ENCODE results near the gene NLRP7.
A peak's percentile ranks its signal among the peaks of the same experiment; 100 is the strongest.
"Not testable (repeated sequence)": the region's sequence is repeated elsewhere in the genome, so short reads cannot be mapped to it uniquely, and the experiment has no call there.

Gene NLRP7

DNA sequence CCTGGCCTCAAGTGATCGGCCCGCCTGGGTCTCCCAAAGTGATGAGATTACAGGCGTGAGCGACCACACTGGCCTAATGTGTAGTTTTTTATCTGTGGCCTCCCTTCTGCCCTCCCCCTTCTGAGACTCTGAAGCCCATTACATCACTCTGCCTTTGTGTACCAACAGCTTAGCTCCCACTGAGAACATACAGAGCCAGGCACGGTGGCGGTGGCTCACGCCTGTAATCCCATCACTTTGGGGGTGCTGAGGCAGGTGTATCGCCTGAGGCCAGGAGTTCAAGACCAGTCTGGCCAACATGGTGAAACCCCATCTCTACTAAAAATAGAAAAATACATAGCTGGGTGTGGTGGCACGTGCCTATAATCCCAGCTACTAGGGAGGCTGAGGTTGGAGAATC is 28.8 kb downstream of the NLRP7 start:
- DNase-seq = no peak

DNA sequence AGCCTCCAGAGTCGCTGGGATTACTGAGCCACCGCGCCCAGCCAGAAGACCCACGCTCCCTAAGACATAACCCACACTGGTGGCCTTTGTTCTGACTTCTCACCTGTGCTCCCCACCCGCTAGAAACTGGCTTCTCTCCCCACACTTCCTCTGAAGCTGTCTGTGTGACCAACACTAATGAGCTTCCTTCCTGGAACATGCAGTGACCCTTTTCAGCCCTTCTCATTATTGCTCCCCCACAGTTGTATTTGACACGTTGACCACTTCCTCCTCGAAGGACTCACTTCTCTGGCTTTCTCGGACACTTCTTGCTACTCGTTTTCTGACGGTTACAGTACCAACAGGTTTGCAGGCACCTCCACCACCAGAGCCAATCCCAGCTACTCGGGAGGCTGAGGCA is 30.5 kb downstream of the NLRP7 start:
- no peak for DNase-seq

DNA sequence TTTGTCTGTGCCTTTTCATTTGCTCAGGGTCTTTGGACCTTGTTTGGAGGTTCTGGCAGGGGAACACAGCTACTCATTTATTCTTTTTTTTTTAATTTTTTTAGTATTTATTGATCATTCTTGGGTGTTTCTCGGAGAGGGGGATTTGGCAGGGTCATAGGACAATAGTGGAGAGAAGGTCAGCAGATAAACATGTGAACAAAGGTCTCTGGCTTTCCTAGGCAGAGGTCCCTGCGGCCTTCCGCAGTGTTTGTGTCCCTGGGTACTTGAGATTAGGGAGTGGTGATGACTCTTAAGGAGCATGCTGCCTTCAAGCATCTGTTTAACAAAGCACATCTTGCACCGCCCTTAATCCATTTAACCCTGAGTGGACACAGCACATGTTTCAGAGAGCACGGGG is 39.4 kb downstream of the NLRP7 start:
- not testable (repeated sequence) for DNase-seq

DNA sequence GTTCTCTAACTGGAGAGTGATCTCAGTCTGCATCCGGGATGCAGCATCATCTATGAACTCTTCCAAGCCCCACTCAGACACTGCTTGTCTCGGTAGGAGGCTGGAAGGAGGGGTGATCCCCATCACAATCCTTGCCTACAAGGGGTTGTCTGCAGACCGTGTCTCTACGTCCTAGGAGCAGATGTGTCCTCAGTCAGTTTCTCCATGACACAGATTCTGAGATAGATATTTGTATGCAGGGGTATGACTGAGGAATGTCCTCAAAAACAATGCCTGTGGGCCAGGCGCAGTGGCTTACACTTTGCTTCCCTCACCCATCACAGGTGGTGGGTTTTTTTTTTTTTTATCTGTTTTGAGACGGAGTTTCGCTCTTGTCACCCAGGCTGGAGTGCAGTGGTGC is 40.5 kb downstream of the NLRP7 start:
- no peak for DNase-seq

DNA sequence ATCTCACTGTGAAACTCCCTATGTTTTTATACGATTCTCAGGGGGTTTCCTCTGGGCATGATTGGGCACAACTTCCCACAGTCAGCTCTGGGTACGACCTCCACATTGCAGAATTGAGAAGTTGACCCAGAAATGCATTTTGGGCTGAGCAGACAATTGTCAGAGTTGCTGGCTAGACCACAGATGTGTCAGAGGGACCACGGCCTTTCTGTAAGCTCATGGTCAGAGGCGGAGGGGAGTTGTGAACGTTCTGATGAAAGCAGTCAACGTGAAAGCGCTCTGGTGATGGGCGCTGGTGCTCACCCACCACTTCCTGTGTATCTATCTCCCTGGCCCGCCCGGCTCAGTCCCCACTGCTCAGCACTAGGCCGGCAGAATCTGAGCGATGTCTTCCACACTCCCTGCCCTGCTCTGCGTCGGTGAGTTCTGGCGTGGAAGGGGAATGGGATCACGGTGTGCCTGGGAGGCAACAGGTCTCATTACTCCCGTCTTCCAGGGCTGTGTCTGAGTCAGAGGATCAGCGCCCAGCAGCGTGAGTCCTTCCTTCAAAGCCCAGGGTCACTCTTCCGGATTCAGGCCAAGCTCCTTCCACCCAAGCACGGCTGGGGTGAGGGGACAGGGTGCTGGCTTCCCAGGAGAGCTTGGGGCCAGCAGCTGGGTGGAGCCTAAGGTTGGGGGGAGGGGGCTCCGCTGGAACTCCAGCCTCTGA is 41.4 kb downstream of the NLRP7 start, which contains the start of gene NCR1:
Gene NCR1, plus strand, starts transcription at position 346 of the 709 bp plus-strand sequence. Its CDS starts 40 bp downstream, at position 386.
- DNase-seq = no peak

DNA sequence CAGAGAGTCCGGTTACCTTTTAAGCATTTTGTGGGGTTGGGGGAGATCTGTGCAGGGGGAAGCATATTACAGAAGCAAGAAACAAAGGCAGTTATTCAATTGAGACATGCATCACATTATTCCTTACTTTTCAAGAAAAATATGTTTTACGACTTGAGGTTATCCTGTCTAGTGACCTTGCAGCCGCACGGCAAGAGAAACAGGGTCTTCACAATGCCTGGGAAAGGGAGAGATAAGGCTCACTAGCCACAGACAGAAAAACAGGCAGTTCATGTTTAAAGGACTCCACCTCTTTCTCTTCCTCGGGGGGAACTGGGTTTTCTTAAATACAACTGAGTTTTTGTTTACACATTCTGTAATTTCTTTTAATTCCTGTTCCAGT is 41.9 kb downstream of the NLRP7 start:
- no peak for DNase-seq

DNA sequence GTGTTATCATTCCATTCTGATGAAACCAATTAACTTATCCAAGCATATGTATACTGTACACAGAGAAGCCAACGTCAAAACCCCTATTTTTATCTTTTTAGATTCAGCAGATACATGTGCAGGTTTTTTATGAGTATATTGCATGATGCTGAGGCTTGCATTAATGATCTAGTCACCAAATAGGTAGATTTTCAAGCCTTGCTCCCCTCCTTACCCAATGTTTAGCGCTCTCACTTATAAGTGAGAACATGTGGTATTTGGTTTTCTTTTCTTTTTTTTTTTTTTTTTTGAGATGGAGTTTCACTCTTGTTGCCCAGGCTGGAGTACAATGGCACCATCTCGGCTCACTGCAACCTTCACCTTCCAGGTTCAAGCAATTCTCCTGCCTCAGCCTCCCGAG is 43.1 kb downstream of the NLRP7 start:
- not testable (repeated sequence) for DNase-seq

DNA sequence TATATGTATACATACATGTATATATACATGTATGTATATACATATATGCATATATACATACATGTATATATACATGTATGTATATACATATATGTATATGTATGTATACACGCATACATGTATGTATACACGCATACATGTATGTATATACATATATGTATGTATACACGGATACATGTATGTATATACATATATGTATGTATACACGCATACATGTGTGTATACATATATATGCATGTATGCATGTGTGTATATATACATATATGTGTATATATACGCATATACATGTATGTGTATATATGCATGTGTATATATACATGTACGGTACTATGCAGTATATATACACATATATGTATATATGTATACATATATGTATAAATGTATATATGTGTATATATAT is 44.0 kb downstream of the NLRP7 start:
- DNase-seq = no peak

DNA sequence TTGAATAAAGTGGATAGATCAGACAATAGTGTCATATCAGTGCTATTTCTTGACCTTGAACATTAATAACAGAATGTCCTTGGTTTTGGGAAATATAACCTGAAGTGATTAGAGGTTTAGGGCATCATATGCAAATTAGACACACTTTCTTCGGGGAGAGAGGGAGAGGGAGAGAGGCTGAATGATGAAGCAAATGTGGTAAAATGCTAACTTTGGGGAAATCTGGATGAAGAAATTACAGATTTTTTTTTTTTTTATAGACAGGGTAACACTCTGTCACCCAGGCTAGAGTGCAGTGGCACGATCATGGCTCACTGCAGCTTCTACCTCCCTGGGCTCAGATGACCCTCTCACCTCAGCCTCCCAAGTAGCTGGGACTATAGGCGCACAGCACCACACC is 45.3 kb downstream of the NLRP7 start:
- DNase-seq = peak; percentile 15

DNA sequence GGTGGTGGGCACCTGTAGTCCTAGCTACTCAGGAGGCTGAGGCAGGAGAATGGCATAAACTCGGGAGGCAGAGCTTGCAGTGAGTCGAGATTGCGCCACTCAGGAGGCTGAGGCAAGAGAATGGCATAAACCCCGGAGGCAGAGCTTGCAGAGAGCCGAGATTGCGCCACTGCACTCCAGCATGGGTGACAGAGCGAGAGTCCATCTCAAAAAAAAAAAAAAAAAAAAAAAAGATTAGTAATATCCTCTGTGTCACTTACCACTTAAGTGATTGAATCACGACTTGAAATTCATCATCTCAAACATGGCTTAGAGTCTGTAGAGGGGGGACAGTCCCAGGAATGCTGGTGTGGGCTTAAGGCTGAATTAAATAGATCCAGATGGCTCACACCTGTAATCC is 46.2 kb downstream of the NLRP7 start:
- not testable (repeated sequence) for DNase-seq

DNA sequence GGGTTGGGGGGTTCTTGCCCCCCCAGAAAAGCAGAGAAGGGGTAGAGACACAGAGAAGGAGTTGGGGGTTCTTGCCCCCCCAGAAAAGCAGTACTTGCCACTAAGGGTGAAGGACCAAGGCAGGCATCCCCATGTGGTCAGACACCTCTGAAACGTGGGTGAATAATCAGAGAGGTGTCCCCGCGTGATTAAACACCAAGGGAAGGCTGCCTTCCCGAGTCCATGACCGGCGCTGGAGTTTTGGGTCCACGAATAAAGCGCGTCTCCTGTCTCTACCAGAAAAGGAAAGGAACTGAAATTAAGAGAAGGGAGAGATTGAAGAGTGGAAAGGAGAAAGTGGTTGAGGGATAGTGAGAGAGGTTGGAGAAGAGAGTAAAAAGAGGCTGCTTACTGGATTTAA is 47.7 kb downstream of the NLRP7 start:
- DNase-seq = not testable (repeated sequence)

DNA sequence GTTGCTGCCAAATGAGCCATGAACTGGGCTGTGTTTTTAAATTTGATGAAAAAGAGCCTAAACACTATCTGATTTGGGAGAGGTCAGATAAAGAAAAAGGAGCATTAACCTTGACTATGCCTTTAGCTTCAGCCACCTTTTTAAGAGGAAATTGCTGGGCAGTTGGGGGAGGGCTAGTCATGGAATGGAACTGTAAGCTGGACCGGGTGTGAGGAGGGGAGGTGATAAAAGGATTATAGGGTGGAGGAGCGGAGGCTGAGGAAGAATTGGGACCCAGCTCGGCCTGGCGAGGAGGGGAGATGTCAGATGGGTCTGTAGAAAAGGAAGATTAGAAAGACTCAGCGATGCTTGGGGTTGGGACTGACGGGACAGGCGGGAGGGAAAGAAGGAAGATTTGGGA is 48.6 kb downstream of the NLRP7 start:
- DNase-seq = not testable (repeated sequence)

DNA sequence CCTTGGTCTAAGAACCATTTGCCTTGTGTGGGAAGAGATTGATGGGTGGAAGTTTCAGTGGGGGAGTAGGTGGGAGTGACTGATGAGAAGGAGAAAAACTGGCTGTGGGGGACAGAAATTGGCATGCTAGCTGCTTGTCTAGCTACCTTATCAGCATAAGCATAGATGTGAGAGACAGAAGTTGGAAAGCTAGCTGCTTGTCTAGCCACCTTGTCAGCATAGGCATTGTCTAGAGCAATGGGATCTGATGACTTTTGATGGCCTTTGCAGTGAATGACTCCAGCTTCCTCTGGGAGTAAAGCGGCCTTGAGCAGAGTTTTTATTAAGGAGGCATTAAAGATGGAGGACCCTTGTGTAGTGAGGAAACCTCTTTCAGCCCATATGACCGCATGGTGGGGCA is 51.3 kb downstream of the NLRP7 start:
- DNase-seq = no peak

DNA sequence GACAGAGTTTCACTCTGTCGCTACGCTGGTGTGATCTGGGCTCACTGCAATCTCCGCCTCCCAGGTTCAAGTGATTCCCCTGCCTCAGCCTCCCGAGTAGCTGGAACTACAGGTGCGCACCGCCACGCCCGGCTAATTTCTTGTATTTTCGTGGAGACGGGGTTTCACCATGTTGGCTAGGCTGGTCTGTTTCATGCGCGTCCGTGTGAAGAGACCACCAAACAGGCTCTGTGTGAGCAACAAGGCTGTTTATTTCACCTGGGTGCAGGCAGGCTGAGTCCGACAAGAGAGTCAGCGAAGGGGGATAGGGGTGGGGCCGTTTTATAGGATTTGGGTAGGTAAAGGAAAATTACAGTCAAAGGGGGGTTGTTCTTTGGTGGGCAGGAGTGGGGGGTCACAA is 53.2 kb downstream of the NLRP7 start:
- DNase-seq = not testable (repeated sequence)

DNA sequence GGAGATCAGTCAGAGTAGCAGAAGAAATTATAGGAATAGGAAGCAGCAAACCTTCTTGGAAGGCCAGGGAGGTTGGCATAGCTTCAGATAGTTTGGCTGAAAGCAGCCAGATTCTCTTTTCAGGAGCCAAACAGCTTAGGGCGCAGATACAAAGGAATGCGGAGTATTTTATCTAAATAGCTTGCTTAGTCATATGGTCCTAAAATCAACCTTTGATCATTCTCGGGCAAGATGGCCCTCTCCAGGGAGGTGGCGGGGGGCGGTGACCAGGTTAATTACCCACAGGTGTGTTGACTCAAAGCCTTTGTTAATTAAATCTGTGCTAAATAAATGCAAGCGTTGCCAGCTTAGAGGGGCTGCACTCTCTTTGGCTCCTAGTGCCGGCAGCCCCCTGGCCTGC is 53.9 kb downstream of the NLRP7 start:
- DNase-seq = no peak

DNA sequence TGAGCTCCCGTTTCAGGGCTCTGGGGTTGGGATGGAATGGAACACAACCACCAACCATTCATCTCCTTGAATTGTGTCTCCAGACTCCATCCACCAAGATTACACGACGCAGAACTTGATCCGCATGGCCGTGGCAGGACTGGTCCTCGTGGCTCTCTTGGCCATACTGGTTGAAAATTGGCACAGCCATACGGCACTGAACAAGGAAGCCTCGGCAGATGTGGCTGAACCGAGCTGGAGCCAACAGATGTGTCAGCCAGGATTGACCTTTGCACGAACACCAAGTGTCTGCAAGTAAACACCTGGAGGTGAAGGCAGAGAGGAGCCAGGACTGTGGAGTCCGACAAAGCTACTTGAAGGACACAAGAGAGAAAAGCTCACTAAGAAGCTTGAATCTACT is 57.8 kb downstream of the NLRP7 start:
- DNase-seq = peak; percentile 47

DNA sequence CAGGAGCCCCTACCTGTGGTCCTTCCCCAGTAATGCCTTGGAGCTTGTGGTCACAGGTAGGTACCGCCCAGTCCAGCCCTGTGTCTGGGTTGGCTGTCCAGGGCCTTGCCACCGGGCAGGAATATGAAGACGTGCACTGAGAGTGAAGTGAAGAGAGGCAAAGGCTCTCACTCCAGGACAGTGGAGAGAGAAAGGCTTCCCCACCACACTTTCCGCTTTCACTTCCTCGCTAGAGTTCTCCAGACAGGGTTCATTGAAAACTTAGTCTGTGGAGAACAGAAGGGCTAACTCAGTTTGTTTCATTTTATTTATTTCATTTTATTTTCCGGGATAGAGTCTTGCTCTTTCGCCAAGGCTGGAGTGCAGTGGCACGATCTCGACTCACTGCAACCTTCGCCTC is 59.1 kb downstream of the NLRP7 start:
- peak; percentile 47 for DNase-seq

DNA sequence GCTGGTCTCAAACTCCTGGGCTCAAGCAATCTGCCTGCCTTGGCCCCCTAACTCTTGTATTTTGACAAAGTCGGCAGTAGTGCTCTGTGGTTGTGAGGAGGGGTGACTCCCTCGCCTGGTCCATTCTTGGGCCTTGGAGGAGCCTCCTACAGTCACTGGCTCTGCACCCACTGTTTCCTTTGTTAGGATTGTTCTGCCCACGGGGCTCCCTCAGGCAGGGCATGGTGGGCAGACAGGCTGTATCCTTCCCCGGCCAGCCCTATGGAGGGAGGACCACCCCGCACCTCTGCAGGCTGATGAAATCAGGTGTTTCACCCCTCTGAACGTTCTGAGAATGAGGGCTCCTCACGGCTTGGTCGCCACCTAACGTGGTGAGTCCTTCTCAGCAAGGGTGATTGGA is 64.1 kb downstream of the NLRP7 start:
- DNase-seq = no peak

DNA sequence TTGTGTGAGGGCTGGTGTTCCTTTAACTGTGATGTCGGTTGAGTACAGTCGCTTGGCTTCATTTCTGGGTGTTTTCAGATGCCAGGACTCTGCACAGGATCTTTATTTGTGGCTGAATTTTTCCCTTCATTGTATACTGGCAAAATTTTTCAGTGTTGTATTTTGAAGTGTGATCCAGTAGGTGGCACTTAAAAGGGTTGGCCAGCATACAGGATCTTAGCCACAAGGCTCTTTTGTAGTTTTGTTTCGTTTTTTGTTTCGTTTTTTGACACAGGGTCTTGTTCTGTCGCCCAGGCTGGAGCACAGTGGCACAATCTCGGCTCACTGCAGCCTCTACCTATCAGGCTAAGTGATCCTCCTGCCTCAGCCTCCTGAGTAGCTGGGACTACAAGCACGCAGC is 64.6 kb downstream of the NLRP7 start:
- DNase-seq = peak; percentile 73

DNA sequence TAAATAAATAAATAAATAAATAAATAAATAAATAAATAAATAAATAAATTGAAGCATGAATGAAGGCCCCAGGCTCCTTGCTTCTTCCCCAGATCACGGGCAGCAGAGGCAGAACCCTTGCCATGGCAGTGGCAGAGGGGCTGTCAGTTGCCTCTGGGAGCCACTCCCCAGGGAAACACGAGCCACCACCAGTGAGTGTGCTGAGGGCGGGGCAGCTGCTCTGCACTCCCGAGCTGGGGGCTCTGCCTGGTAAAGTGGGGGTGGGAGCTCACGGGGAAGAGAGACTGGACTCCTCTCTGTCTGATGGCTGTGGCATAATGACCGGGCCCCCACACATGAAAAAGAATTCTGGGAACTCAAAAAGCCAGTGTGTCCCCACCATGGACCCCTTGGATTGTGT is 65.4 kb downstream of the NLRP7 start:
- no peak for DNase-seq

DNA sequence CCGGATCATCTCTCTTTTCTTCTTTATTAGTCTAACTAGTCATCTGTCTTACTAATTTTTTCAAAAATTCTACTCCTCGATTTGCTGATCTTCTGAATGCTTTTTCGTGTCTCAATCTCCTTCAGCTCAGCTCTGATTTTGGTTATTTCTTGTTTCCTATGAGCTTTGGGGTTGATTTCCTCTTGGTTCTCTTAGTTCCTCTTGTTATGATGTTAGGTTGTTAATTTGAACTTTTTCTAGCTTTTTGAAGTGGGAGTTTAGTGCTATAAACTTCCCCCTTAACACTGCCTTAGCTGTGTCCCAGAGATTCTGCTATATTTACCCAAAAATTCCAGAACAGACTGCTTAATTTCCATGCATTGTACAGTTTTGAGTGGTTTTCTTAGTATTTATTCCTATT is 69.9 kb downstream of the NLRP7 start:
- no peak for DNase-seq

DNA sequence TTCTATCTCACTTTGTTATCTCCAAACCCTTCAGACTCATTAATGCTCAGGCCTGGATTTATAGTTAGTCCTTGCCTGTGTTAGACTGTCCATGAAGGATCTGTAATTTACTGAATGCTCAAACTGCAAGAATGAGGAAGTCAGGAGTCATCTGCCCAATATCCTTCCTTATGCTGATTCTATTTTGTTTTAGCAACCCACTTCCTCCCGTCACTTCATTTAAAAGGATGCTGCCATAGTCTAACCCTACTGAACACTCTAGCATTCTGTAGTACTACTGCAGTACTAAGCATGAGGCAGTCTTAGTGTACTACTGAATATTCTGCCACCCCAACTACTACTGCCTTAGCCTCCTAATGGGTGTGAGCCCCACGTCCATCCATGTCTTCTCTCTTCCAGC is 71.8 kb downstream of the NLRP7 start:
- DNase-seq = peak; percentile 23

DNA sequence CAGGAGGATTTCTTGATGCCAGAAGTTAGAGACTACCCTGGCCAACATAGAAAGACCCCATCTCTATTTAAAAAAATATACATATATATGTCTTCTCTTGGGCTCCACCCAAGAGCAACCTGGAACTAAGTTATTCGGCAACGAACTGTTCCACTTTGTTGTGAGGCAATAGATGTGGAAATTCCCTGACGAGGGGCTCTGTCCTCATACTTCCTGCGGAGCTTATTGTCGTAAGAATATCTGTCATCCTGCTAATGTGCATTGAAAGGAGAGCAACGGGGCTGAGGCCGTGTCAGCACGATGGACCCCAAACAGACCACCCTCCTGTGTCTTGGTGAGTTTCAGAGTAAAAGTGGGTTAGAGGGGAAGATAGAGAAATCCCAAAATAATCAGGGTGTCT is 73.3 kb downstream of the NLRP7 start, which contains the start of gene FCAR:
Gene FCAR, plus strand, starts transcription at position 246 of the 400 bp plus-strand sequence. Its CDS starts 55 bp downstream, at position 301.
- DNase-seq = no peak
